ENCODE data around the gene PTCH2.

The PTCH2 gene

GRCh38 chr1:44860891-44861425 is 17.9 kb upstream of the PTCH2 start:
- H3K27ac ChIP-seq (ENCODE audit: low read length) = no peak overlapping the region

GRCh38 chr1:44860331-44860730 is 17.3 kb upstream of the PTCH2 start:
- Histone ChIP-seq H3K9ac (ENCODE audit: low read depth, low read length) (no peak overlapping the region), H2AFZ (ENCODE audit: low read depth, low read length) (no peak overlapping the region), H3K4me3 (ENCODE audit: low read depth in 1 of 2, low read length in 2 of 2) (no peak overlapping the region), H4K20me1 (ENCODE audit: insufficient read depth, low read length) (no peaks in the 10 kb centered on the region), H3K27me3 (ENCODE audit: insufficient read depth, low read length, poor library complexity) (no peaks in the 10 kb centered on the region), H3K9me3 (ENCODE audit: insufficient read depth, low read length, severe bottlenecking) (no peaks in the 10 kb centered on the region), H3K4me2 (ENCODE audit: insufficient read depth, low read length) (no peak overlapping the region), H3K27ac (ENCODE audit: low read length) (no peak overlapping the region), H3K79me2 (ENCODE audit: insufficient read depth, low read length) (no peaks in the 10 kb centered on the region), H3K4me1 (ENCODE audit: insufficient read depth, low read length) (no peaks in the 10 kb centered on the region), H3K36me3 (ENCODE audit: insufficient read depth, low read length) (peaks cover 13% of the 10 kb centered on the region; the same call in 1 of the 2 replicates)
- ATAC-seq (ENCODE audit: insufficient read depth, low read depth) (no peak), DNase-seq (no peak)
- TF ChIP-seq CTCF (IDR thresholded peaks at IDR 0.05; ENCODE audit: borderline replicate concordance, extremely low read depth, low read length, poor library complexity, severe bottlenecking) (no peak), EZH2 (IDR thresholded peaks at IDR 0.05; ENCODE audit: borderline replicate concordance, low read depth, low read length, severe bottlenecking) (no peak)

More at GRCh38 chr1:44860891-44861425, 17.9 kb upstream of the PTCH2 start:
- H3K36me3 ChIP-seq (ENCODE audit: insufficient read depth, low read length) = peaks cover 10% of the 10 kb centered on the region; the same call in 1 of the 2 replicates
- H3K9ac ChIP-seq (ENCODE audit: low read depth, low read length) = no peak overlapping the region
- H3K27me3 ChIP-seq (ENCODE audit: insufficient read depth, low read length, poor library complexity) = no peaks in the 10 kb centered on the region
- H3K4me1 ChIP-seq (ENCODE audit: insufficient read depth, low read length) = no peaks in the 10 kb centered on the region
- H3K4me3 ChIP-seq (ENCODE audit: low read depth in 1 of 2, low read length in 2 of 2) = no peak overlapping the region
- TF ChIP-seq CTCF (IDR thresholded peaks at IDR 0.05; ENCODE audit: borderline replicate concordance, extremely low read depth, low read length, poor library complexity, severe bottlenecking) = no peak
- no peak for TF ChIP-seq EZH2 (IDR thresholded peaks at IDR 0.05; ENCODE audit: borderline replicate concordance, low read depth, low read length, severe bottlenecking)
- no peak overlapping the region for H3K4me2 ChIP-seq (ENCODE audit: insufficient read depth, low read length)
- H4K20me1 ChIP-seq (ENCODE audit: insufficient read depth, low read length) = no peaks in the 10 kb centered on the region
- DNase-seq (no peak), ATAC-seq (ENCODE audit: insufficient read depth, low read depth) (no peak)
- no peak overlapping the region for H2AFZ ChIP-seq (ENCODE audit: low read depth, low read length)
- H3K9me3 ChIP-seq (ENCODE audit: insufficient read depth, low read length, severe bottlenecking) = no peaks in the 10 kb centered on the region
- no peaks in the 10 kb centered on the region for H3K79me2 ChIP-seq (ENCODE audit: insufficient read depth, low read length)

- no peak overlapping the region for H2AFZ ChIP-seq (ENCODE audit: low read depth, low read length)
- H3K79me2 ChIP-seq (ENCODE audit: insufficient read depth, low read length) = no peaks in the 10 kb centered on the region
- no peaks in the 10 kb centered on the region for H4K20me1 ChIP-seq (ENCODE audit: insufficient read depth, low read length)
- TF ChIP-seq EZH2 (IDR thresholded peaks at IDR 0.05; ENCODE audit: borderline replicate concordance, low read depth, low read length, severe bottlenecking) (no peak), CTCF (IDR thresholded peaks at IDR 0.05; ENCODE audit: borderline replicate concordance, extremely low read depth, low read length, poor library complexity, severe bottlenecking) (no peak)
- DNase-seq = no peak
- no peak overlapping the region for H3K9ac ChIP-seq (ENCODE audit: low read depth, low read length)
- peaks cover 13% of the 10 kb centered on the region; the same call in 1 of the 2 replicates for H3K36me3 ChIP-seq (ENCODE audit: insufficient read depth, low read length)
- no peaks in the 10 kb centered on the region for H3K4me1 ChIP-seq (ENCODE audit: insufficient read depth, low read length)
- no peak overlapping the region for H3K4me2 ChIP-seq (ENCODE audit: insufficient read depth, low read length)
- no peaks in the 10 kb centered on the region for H3K9me3 ChIP-seq (ENCODE audit: insufficient read depth, low read length, severe bottlenecking)
- no peak for ATAC-seq (ENCODE audit: insufficient read depth, low read depth)
- no peak overlapping the region for H3K27ac ChIP-seq (ENCODE audit: low read length)
- H3K4me3 ChIP-seq (ENCODE audit: low read depth in 1 of 2, low read length in 2 of 2) = no peak overlapping the region
- H3K27me3 ChIP-seq (ENCODE audit: insufficient read depth, low read length, poor library complexity) = no peaks in the 10 kb centered on the region
These were observed 14.4 kb upstream of the PTCH2 start for GRCh38 chr1:44857446-44857845.
